Gastrocnemius medialis (tissue), 4 donors: ENCODE results near the gene REL.

Source experiments
- POLR2A ChIP-seq, 2 donors: fragments of 450-650 bp; IDR thresholded peaks; one replicate each; pipeline ENCODE4 v1.6.1; 2017; ENCODE audit warnings: antibody characterized with exemption in 2 of 2, mild to moderate bottlenecking in 2 of 2, moderate library complexity in 2 of 2
- TF ChIP-seq, protein P1 (sequence below), 5 experiments: fragments of 450-650 bp in 3 of 5; fragments of 200-600 bp in 2 of 5; sonication (generic) in 2 of 5; IDR thresholded peaks in 4 of 5; conservative IDR thresholded peaks in 1 of 5; 1 replicate in 4 of 5; 2 replicates in 1 of 5; pipeline ENCODE4 v1.5.1; 2016 to 2019; ENCODE audit warnings: antibody characterized with exemption in 5 of 5, mild to moderate bottlenecking in 3 of 5, moderate library complexity in 3 of 5

DNA sequence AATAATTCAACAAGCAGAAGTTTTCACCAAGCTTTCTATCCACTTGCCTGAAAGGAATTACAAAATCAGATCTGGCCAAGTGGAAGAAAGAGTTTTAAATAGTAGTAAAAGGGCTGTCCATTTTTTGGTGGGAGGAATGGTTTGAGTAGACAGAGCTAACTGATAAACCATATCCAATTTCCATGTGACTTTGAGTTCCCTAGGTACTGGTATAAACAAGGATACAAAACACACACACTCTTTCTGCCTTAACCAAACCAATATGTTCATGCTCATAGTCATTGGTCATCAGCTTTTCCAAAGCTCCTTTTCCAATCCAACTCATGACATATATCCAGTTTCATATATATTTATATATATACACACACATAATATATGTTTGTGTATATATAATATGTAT lies 49.5 kb upstream of the REL start:
- TF ChIP-seq, protein P1, sequence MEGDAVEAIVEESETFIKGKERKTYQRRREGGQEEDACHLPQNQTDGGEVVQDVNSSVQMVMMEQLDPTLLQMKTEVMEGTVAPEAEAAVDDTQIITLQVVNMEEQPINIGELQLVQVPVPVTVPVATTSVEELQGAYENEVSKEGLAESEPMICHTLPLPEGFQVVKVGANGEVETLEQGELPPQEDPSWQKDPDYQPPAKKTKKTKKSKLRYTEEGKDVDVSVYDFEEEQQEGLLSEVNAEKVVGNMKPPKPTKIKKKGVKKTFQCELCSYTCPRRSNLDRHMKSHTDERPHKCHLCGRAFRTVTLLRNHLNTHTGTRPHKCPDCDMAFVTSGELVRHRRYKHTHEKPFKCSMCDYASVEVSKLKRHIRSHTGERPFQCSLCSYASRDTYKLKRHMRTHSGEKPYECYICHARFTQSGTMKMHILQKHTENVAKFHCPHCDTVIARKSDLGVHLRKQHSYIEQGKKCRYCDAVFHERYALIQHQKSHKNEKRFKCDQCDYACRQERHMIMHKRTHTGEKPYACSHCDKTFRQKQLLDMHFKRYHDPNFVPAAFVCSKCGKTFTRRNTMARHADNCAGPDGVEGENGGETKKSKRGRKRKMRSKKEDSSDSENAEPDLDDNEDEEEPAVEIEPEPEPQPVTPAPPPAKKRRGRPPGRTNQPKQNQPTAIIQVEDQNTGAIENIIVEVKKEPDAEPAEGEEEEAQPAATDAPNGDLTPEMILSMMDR (IDR thresholded peaks at IDR 0.05 in 4 of 5, conservative IDR thresholded peaks at IDR 0.05 in 1 of 5), result no peak
- TF ChIP-seq POLR2A (IDR thresholded peaks at IDR 0.05), result no peak
